Measurements from ENCODE around the gene SLC35F3. TPM values are rescaled to one million over a fixed set of nuclear protein-coding genes. Genes with fewer than 3 reads are reported as not detected.
A peak's percentile ranks its signal among the peaks of the same experiment; 100 is the strongest.

The SLC35F3 gene
- total RNA-seq, 1 donor from 2014 or later: 0.49 TPM

GRCh38 chr1:234261545-234261944, 357.1 kb downstream of the SLC35F3 start:
- intact Hi-C loops (cut with DNase I): no loop called here
- TF ChIP-seq POLR2AphosphoS5 (IDR thresholded peaks at IDR 0.05; ENCODE audit: insufficient read depth in 1 of 2, low read depth in 1 of 2) (no peak), POLR2A (IDR thresholded peaks at IDR 0.05) (no peak), CTCF (IDR thresholded peaks at IDR 0.05) (no peak)
- H3K4me3 ChIP-seq: no peak overlapping the region
- H3K36me3 ChIP-seq: no peaks in the 10 kb centered on the region
- DNase-seq (ENCODE audit: extremely low spot score in 2 of 2): peak in 1 of 2 donors; percentile 54
- H3K27me3 ChIP-seq: no peaks in the 10 kb centered on the region
- no peak overlapping the region for H3K27ac ChIP-seq
- H3K9me3 ChIP-seq: no peaks in the 10 kb centered on the region
- H3K4me1 ChIP-seq: no peaks in the 10 kb centered on the region

GRCh38 chr1:234262007-234262753, 357.7 kb downstream of the SLC35F3 start:
- Histone ChIP-seq H3K36me3 (no peaks in the 10 kb centered on the region), H3K27me3 (no peaks in the 10 kb centered on the region), H3K4me1 (no peaks in the 10 kb centered on the region), H3K27ac (no peak overlapping the region), H3K9me3 (no peaks in the 10 kb centered on the region), H3K4me3 (no peak overlapping the region)
- no peak for DNase-seq (ENCODE audit: extremely low spot score in 2 of 2)
- intact Hi-C loops (cut with DNase I): no loop called here
- TF ChIP-seq CTCF (IDR thresholded peaks at IDR 0.05): no peak
- TF ChIP-seq POLR2AphosphoS5 (IDR thresholded peaks at IDR 0.05; ENCODE audit: insufficient read depth in 1 of 2, low read depth in 1 of 2): no peak
- no peak for TF ChIP-seq POLR2A (IDR thresholded peaks at IDR 0.05)

GRCh38 chr1:234262754-234263105, 358.3 kb downstream of the SLC35F3 start:
- Histone ChIP-seq H3K27me3 (no peaks in the 10 kb centered on the region), H3K27ac (no peak overlapping the region), H3K4me1 (no peaks in the 10 kb centered on the region), H3K36me3 (no peaks in the 10 kb centered on the region), H3K4me3 (no peak overlapping the region), H3K9me3 (no peaks in the 10 kb centered on the region)
- intact Hi-C loops (cut with DNase I): no loop called here
- peak in 1 of 2 donors; percentile 77 for DNase-seq (ENCODE audit: extremely low spot score in 2 of 2)
- TF ChIP-seq POLR2A (IDR thresholded peaks at IDR 0.05) (no peak), CTCF (IDR thresholded peaks at IDR 0.05) (no peak), POLR2AphosphoS5 (IDR thresholded peaks at IDR 0.05; ENCODE audit: insufficient read depth in 1 of 2, low read depth in 1 of 2) (no peak)

- no peak for TF ChIP-seq POLR2A (IDR thresholded peaks at IDR 0.05)
- TF ChIP-seq CTCF (IDR thresholded peaks at IDR 0.05): no peak
- TF ChIP-seq POLR2AphosphoS5 (IDR thresholded peaks at IDR 0.05; ENCODE audit: insufficient read depth in 1 of 2, low read depth in 1 of 2): no peak
- Histone ChIP-seq H3K36me3 (no peaks in the 10 kb centered on the region), H3K27ac (no peak overlapping the region), H3K27me3 (no peaks in the 10 kb centered on the region), H3K4me1 (no peaks in the 10 kb centered on the region), H3K9me3 (no peaks in the 10 kb centered on the region), H3K4me3 (no peak overlapping the region)
- peak in 1 of 2 donors; percentile 11 for DNase-seq (ENCODE audit: extremely low spot score in 2 of 2)
- intact Hi-C loops (cut with DNase I): no loop called here
Observed at GRCh38 chr1:234264832-234265231, 360.4 kb downstream of the SLC35F3 start.

GRCh38 chr1:234265321-234265720, 360.8 kb downstream of the SLC35F3 start:
- intact Hi-C loops (cut with DNase I): no loop called here
- TF ChIP-seq POLR2A (IDR thresholded peaks at IDR 0.05) (no peak), POLR2AphosphoS5 (IDR thresholded peaks at IDR 0.05; ENCODE audit: insufficient read depth in 1 of 2, low read depth in 1 of 2) (no peak), CTCF (IDR thresholded peaks at IDR 0.05) (no peak)
- Histone ChIP-seq H3K9me3 (no peaks in the 10 kb centered on the region), H3K36me3 (no peaks in the 10 kb centered on the region), H3K4me1 (no peaks in the 10 kb centered on the region), H3K4me3 (no peak overlapping the region), H3K27ac (no peak overlapping the region), H3K27me3 (no peaks in the 10 kb centered on the region)
- peak in 1 of 2 donors; percentile 58 for DNase-seq (ENCODE audit: extremely low spot score in 2 of 2)
